ENCODE results near the gene HOXC10. TPM values are rescaled to one million over a fixed set of nuclear protein-coding genes. Genes with fewer than 3 reads are reported as not detected.

The HOXC10 gene
- total RNA-seq, 2 donors from 2014 or later: not detected

- ATAC-seq: peak; percentile 28
- no peak for DNase-seq
- intact Hi-C loops (cut with DNase I, micrococcal nuclease): no loop called here
Measured at GRCh38 chr12:53985994-53986685, 1.2 kb downstream of the HOXC10 start.

- intact Hi-C loops (cut with DNase I, micrococcal nuclease): no loop called here
- no peak for ATAC-seq
- no peak for DNase-seq
Measured at GRCh38 chr12:53986686-53987483, 1.9 kb downstream of the HOXC10 start.

GRCh38 chr12:53987787-53988230 is 2.9 kb downstream of the HOXC10 start:
- DNase-seq (no peak), ATAC-seq (no peak)
- intact Hi-C loops (cut with DNase I, micrococcal nuclease): no loop called here

GRCh38 chr12:53988541-53989226 is 3.7 kb downstream of the HOXC10 start:
- intact Hi-C loops (cut with DNase I, micrococcal nuclease): no loop called here
- DNase-seq: no peak
- ATAC-seq: no peak

GRCh38 chr12:53989227-53990113 is 4.5 kb downstream of the HOXC10 start:
- peak in 1 of 2 donors; percentile 45 for DNase-seq
- ATAC-seq: no peak
- intact Hi-C loops (cut with DNase I, micrococcal nuclease): no loop called here

- ATAC-seq (peak; percentile 83), DNase-seq (no peak)
- intact Hi-C loops (cut with DNase I, micrococcal nuclease): no loop called here
Measured at GRCh38 chr12:53990311-53991076, 5.5 kb downstream of the HOXC10 start.

GRCh38 chr12:53991077-53991460 is 6.1 kb downstream of the HOXC10 start:
- intact Hi-C loops (cut with DNase I, micrococcal nuclease): no loop called here
- DNase-seq (no peak), ATAC-seq (no peak)

GRCh38 chr12:53992377-53992889 is 7.5 kb downstream of the HOXC10 start:
- ATAC-seq: no peak
- DNase-seq: no peak
- intact Hi-C loops (cut with DNase I, micrococcal nuclease): no loop called here

- no peak for DNase-seq
- intact Hi-C loops (cut with DNase I, micrococcal nuclease): no loop called here
Measured at GRCh38 chr12:53993162-53994008, 8.4 kb downstream of the HOXC10 start.

GRCh38 chr12:53994009-53994263 is 9.0 kb downstream of the HOXC10 start:
- DNase-seq (no peak), ATAC-seq (no peak)
- intact Hi-C loops (cut with DNase I, micrococcal nuclease): no loop called here

More at GRCh38 chr12:53993162-53994008, 8.4 kb downstream of the HOXC10 start:
- no peak for ATAC-seq

GRCh38 chr12:53994264-53995001 is 9.5 kb downstream of the HOXC10 start:
- intact Hi-C loops (cut with DNase I, micrococcal nuclease): no loop called here
- DNase-seq (no peak), ATAC-seq (peak; percentile 24)

GRCh38 chr12:53995002-53995377 is 10.0 kb downstream of the HOXC10 start:
- intact Hi-C loops (cut with DNase I, micrococcal nuclease): no loop called here
- DNase-seq: no peak
- ATAC-seq: no peak

GRCh38 chr12:53995378-53996239 is 10.7 kb downstream of the HOXC10 start:
- ATAC-seq (peak; percentile 63), DNase-seq (no peak)
- intact Hi-C loops (cut with DNase I, micrococcal nuclease): no loop called here

GRCh38 chr12:53996240-53997203 is 11.6 kb downstream of the HOXC10 start:
- no peak for ATAC-seq
- no peak for DNase-seq
- intact Hi-C loops (cut with DNase I, micrococcal nuclease): no loop called here
